Stimulated activated CD4-positive, alpha-beta T cell treated with anti-CD3 and anti-CD28 coated beads, TNF-alpha, amount 100 ng/mL, for 1 hour (primary cell): ENCODE data around the gene NCKAP5.
"Not testable (repeated sequence)": the region's sequence is repeated elsewhere in the genome, so short reads cannot be mapped to it uniquely, and the experiment has no call there.

Source experiments
- DNase-seq, 3 donors: peaks; one replicate each; pipeline ENCODE4 v3.0.0-alpha.2; 2020; ENCODE audit warnings: low read depth in 3 of 3, low spot score in 1 of 3

The NCKAP5 gene

GRCh38 chr2:133525090-133525489 lies 43.2 kb downstream of the NCKAP5 start:
- DNase-seq, result no peak

GRCh38 chr2:133523406-133523805 lies 44.9 kb downstream of the NCKAP5 start:
- no peak for DNase-seq

- DNase-seq, result no peak
These were observed 46.1 kb downstream of the NCKAP5 start for GRCh38 chr2:133522204-133522603.

GRCh38 chr2:133521146-133521745 lies 47.0 kb downstream of the NCKAP5 start:
- DNase-seq, result no peak

- DNase-seq, result not testable (repeated sequence)
These were observed 48.6 kb downstream of the NCKAP5 start for GRCh38 chr2:133519677-133520076.

GRCh38 chr2:133518700-133519344 lies 49.4 kb downstream of the NCKAP5 start:
- DNase-seq, result no peak

DNA sequence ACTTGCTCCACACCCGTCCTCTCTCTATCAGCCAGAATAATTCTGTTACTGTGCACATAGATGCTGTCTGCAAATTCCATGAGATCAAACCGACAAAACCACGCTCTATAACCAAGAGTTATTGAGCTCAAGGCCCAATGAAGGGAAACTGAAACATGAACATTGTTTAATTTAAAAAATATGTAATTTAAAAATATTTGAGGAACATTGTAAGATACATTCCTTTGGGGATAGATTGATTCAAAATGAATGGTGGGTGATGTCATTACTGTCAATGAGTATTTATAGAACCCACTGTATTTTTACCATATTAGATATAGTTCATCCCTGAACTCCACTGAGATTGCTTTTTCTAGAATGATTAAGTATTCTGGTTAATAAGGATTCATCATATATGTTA lies 50.4 kb downstream of the NCKAP5 start:
- DNase-seq, result no peak

DNA sequence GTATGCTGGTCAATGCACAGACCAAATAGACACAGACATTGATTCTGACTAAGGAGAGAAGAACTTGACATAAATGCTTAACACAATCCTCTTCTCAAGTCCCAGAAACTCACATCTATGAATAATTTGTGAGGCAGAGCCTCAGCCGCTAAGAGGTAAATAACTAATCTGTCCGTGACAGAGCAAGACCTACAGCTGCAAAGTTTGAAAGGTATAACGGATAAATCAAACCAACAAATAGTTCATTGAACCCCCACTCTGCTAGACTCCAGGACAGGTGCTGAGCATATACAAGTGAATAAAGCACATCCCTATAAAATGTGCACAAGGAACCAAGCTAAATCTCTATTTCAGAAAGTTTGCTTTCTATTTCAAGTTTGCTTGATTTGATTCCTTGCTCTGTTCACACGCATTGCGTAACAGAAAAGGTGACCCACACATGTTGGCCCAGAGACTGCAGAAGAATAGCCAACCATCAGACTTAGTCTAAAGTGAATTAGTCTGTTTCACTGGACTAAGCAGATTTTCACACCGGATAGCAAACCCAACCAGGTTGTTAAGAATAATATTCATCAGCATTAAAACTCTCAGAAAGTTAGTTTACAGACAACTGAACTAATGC lies 51.7 kb downstream of the NCKAP5 start:
- DNase-seq, result no peak

GRCh38 chr2:133515271-133515670 lies 53.0 kb downstream of the NCKAP5 start:
- DNase-seq, result no peak

GRCh38 chr2:133513893-133514292 lies 54.4 kb downstream of the NCKAP5 start:
- DNase-seq, result no peak

GRCh38 chr2:133512121-133512520 lies 56.1 kb downstream of the NCKAP5 start:
- no peak for DNase-seq

DNA sequence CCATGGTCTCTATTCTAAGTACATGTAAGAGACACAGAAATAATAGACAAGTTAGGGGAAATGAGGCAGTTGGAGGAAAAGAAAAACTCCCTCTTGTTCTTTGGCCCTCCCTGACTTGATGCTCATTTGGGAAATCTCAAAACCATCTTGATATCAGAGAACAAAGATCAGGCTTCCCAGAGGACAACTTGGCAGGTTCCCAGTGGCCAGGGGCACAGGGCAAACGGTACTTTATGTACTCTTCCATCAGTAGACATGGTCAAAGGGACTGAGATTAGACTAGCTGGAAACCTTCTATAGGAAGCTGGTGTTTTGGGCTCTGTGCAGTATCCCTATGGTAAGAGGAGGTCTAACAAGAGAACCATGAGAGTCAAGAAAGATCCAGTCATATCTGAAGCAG lies 56.6 kb downstream of the NCKAP5 start:
- DNase-seq, result no peak

GRCh38 chr2:133509777-133510176 lies 58.5 kb downstream of the NCKAP5 start:
- no peak for DNase-seq

DNA sequence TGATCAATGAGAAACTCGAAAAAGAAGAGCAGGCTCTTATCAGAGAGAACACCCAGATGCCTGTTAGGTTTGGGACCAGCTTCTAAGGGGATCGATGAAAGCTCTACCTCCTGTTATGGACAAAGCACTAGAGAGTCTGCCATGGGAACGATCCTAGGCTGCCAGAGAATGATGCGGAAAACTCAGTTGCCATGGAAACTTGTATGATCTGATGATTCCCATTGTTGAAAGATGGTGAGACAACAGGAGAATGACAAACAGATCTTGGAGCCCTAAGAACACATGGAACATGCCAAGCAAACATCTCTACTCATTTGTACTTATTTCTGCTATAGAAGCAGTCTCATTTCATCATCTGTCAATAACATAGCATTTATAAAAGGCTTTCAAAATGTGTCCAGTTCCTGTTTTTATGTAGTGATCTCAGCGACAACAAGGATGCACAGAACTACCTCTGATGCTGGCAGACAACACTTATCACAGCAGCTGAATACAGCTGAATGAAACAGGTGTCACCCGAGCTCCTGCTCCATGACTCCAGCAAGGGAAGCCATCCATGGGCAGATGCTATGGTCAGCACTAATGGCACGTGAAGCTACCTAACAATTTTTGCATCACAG lies 59.6 kb downstream of the NCKAP5 start:
- DNase-seq, result no peak

- DNase-seq, result no peak
These were observed 61.3 kb downstream of the NCKAP5 start for GRCh38 chr2:133506996-133507395.

DNA sequence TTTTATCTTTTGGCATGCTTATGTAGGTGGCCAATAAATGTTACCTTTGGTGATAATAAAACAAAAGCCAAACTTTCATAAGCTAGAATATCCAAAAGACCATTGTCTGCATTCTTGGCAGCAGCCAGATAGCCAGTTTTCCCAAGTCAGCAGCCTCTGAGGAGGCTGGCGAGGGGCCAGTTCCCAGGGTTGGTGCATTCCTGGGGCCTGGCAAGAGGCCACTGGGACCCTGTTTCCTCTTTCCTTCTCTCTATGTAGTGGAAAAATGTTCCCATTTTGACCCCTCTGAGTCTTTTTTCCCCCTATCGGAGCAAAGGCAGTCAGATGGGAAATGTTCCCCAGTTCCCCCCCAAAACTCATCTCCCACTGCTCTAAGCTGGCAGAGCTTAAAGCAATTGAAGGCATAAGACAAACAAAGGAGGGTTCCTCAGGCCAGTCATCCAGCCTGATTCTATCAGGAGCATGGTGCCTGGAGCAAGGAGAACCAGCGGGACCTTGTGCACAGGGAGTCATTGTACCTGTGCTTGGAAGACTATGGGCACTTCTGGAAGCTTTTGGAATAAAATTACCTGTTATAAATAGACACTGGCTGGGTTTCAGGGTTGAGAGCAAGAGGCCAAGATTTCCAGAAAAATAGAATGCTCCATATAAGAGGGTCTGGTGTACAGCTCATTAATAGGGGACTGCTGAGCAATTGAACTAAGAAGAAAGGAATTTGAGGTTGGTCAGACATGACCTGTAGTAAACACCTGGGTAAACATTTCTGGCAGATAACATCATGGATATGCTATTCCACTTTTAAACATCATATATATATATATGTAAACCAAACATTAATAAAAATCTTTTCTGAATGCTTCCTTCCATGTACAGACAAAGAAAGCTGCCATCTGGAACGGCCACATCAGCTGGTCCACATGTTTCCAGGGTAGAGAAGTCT lies 63.4 kb downstream of the NCKAP5 start:
- no peak for DNase-seq

DNA sequence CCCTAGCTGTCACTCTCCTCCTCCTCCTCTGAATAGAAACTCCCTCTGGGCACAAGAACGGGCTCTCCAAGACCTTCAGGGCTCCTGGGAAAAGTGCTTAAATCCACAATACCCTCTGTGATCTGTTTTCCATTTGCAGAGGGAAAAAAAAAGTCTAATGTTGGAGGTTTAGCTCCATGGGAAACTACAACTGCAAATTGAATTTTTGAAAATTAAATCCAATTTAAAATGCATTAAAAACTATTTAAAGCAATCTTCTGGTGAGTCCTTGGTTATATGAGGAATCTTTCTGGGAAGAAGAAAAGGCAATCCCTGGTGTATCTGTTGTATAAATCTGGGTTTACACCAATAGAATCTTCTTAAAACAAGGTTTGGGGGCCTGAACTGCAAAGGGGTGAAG lies 64.3 kb downstream of the NCKAP5 start:
- no peak for DNase-seq

DNA sequence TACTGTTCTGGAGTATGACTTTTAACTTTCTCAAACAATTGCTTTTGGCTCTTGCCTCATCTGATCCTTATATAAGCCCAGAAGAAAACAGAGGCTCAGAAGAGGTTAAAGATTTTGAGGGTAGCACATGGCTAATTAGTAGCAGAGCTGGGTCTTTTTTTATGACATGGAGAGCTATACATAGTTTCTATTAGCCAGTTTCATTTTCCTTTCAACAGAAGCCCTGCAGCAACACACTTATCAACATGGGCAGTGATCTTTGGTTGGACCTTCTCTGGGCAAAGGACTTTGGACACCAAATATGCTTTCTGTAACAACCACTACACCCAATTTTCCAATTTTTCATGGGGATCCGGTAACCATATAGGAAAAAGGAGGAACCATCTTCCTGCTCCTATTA lies 64.9 kb downstream of the NCKAP5 start:
- DNase-seq, result no peak

DNA sequence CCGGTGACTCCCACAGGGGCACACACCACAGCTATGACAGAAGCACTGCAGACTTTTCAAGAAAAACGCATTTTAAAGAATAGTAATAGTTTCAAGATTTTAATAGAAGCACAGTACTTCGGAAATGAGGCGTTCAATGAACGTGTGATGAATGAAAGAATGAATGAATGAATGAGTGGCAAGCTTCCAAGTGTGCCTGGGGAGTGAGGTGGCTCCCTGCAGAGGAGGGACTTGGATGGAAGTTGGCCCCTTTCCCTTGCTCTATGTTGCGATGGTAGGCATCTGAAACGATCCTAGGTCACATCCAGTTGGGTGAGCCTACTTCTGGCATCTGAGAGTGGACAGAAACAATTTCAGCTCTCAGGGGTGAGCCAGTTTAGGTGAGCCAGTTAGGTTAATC lies 65.6 kb downstream of the NCKAP5 start:
- no peak for DNase-seq

- DNase-seq, result no peak
These were observed 67.3 kb downstream of the NCKAP5 start for GRCh38 chr2:133500917-133501316.
